Fibroblast of lung (primary cell): ENCODE results near the gene UPK3A. TPM values are rescaled to one million over a fixed set of nuclear protein-coding genes. Genes with fewer than 3 reads are reported as not detected.
A peak's percentile ranks its signal among the peaks of the same experiment; 100 is the strongest.

Source experiments
- DNase-seq, 2 donors: peaks; one replicate each; pipeline versions ENCODE4 v3.0.0 to v3.0.0-alpha.2; 2010; ENCODE audit warnings: low read depth in 2 of 2
- H2AFZ ChIP-seq: 2 replicates; pipeline ENCODE4 v1.5.1; 2012; ENCODE audit warnings: low read length, control low read depth, inconsistent platforms
- H3K27ac ChIP-seq: 2 replicates; pipeline ENCODE4 v1.5.1; 2011; ENCODE audit warnings: low read length, control low read depth; ENCODE audit not compliant: insufficient read depth
- H3K27me3 ChIP-seq: 2 replicates; pipeline ENCODE4 v1.5.1; 2011; ENCODE audit warnings: mild to moderate bottlenecking, low read length; ENCODE audit not compliant: control insufficient read depth, insufficient read depth
- H3K36me3 ChIP-seq: 2 replicates; pipeline ENCODE4 v1.5.1; 2011; ENCODE audit warnings: low read length; ENCODE audit not compliant: control insufficient read depth, insufficient read depth
- H3K4me1 ChIP-seq: 2 replicates; pipeline ENCODE4 v1.5.1; 2011; ENCODE audit warnings: low read length; ENCODE audit not compliant: control insufficient read depth, insufficient read depth; ENCODE audit errors: extremely low read depth
- H3K4me2 ChIP-seq: 2 replicates; pipeline ENCODE4 v1.5.1; 2011; ENCODE audit warnings: low read length, control low read depth; ENCODE audit not compliant: insufficient read depth; ENCODE audit errors: extremely low read depth
- H3K4me3 ChIP-seq, 4 experiments: fragments of 200-600 bp in 1 of 4; sonication (generic) in 1 of 4; replicated peaks in 1 of 4; 2 replicates each; pipeline ENCODE4 v1.5.1; 2011 to 2016; ENCODE audit warnings: low read length in 4 of 4, low read depth in 3 of 4, mild to moderate bottlenecking in 3 of 4, control low read depth in 2 of 4, inconsistent platforms in 1 of 4, mixed read lengths in 1 of 4; ENCODE audit not compliant: insufficient read depth in 1 of 4; ENCODE audit errors: control extremely low read depth in 1 of 4
- H3K79me2 ChIP-seq: 2 replicates; pipeline ENCODE4 v1.5.1; 2012; ENCODE audit warnings: mild to moderate bottlenecking, low read length, inconsistent platforms; ENCODE audit not compliant: control insufficient read depth, insufficient read depth
- H3K9ac ChIP-seq: 2 replicates; pipeline ENCODE4 v1.5.1; 2011; ENCODE audit warnings: mild to moderate bottlenecking, low read length, control low read depth; ENCODE audit not compliant: insufficient read depth
- H3K9me3 ChIP-seq: 2 replicates; pipeline ENCODE4 v1.5.1; 2012; ENCODE audit warnings: low read depth, low read length; ENCODE audit not compliant: control insufficient read depth, insufficient read depth
- H4K20me1 ChIP-seq: 2 replicates; pipeline ENCODE4 v1.5.1; 2011; ENCODE audit warnings: low read length; ENCODE audit not compliant: control insufficient read depth, insufficient read depth; ENCODE audit errors: extremely low read depth
- EZH2 ChIP-seq: IDR thresholded peaks from 2 replicates; pipeline ENCODE4 v1.5.1; 2012; ENCODE audit warnings: low read length, control low read depth, mild to moderate bottlenecking; ENCODE audit errors: missing control alignments
- polyA plus RNA-seq, 2 donors: library from polyadenylated mRNA; depleted of rRNA in 1 of 2; stranded (reverse) in 1 of 2; unstranded in 1 of 2; fragments of >200 nt; gene quantifications; 2 replicates each; pipeline ENCODE4 v1.2.1, GENCODE V29; 2011 to 2012; ENCODE audit warnings: missing spikeins in 1 of 2
- total RNA-seq: library from RNA; depleted of rRNA; stranded (reverse); fragments of >200 nt; gene quantifications from 2 replicates; pipeline ENCODE4 v1.2.1, GENCODE V29; 2014
- TF ChIP-seq, protein P1 (sequence below), 2 donors: IDR thresholded peaks in 1 of 2; conservative IDR thresholded peaks in 1 of 2; 1 replicate in 1 of 2; 2 replicates in 1 of 2; pipeline ENCODE4 v1.5.1; 2011 to 2012; ENCODE audit warnings: low read length in 2 of 2, control low read depth in 1 of 2, inconsistent platforms in 1 of 2, low read depth in 1 of 2, mild to moderate bottlenecking in 1 of 2

The UPK3A gene
- total and polyA plus RNA-seq, 2 donors (not counting 1 experiment from before 2014, with no cell fraction given), result not detected

DNA sequence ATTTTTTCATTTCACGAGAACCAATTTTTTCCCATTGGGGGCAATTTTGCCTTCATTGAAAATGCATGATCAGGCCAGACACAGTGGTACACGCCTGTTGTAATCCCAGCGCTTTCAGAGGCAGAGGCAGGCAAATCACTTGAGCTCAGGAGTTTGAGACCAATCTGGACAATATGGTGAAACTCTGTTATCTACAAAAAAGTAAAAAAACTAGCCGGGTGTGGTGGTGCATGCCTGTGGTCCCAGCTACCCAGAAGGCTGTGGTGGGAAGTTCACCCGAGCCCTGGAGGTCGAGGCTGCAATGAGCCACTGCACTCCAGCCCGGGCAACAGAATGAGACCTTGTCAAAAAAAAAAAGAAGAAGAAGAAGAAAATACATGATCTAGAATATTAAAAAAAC lies 19.2 kb upstream of the UPK3A start:
- peak in 1 of 2 donors; percentile 27 for DNase-seq
- H3K4me1 ChIP-seq, result peaks cover 4% of the 10 kb centered on the region
- H3K4me2 ChIP-seq, result no peak overlapping the region

DNA sequence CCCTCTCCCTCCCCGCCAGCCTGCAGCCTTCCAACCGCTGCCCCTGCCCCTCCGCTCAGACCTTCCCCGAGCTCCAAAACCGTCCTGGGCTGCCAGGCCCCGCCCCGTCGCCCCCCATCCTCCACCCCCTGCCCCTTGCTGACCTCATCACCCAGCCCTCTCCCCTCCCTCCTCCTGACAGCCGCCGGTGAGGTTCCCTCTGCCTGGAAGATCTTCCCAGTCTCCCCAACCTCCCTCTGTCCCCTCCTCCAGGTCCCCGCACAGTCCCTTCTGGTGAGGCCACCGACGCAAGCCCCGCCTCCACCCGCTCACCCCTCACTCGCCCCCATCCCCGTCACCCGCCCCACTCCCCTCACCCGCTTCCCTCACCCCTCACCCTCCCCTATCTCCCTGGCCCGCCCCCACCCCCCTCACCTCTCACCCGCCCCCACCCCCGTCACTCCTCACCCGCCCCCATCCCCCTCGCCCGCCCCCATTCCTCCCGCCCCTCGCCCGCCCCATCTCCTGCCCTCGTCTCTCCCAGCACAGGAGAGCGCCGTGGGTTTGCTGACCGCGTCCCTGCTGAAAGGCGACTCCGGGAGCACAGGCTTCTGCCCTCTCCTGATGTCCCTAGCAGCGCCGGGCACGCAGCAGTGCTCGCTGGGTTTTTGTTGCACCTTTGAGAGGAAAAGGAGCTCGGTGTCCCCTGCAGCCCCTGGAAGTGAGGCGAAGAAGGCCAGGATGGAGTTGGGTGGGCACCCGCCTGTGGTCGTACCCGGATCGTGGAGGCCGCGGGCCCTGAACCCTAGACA lies 16.4 kb upstream of the UPK3A start:
- Histone ChIP-seq H3K36me3 (no peaks in the 10 kb centered on the region), H3K27me3 (peaks cover 11% of the 10 kb centered on the region), H2AFZ (peak overlapping the region; percentile 44), H3K9me3 (no peaks in the 10 kb centered on the region), H3K27ac (no peak overlapping the region), H3K4me3 (peak overlapping the region; percentile 28 to 71 (median 66)), H3K9ac (no peak overlapping the region), H3K4me2 (peak overlapping the region; percentile 100), H4K20me1 (no peaks in the 10 kb centered on the region), H3K4me1 (peaks cover 4% of the 10 kb centered on the region), H3K79me2 (no peaks in the 10 kb centered on the region)
- TF ChIP-seq, protein P1, sequence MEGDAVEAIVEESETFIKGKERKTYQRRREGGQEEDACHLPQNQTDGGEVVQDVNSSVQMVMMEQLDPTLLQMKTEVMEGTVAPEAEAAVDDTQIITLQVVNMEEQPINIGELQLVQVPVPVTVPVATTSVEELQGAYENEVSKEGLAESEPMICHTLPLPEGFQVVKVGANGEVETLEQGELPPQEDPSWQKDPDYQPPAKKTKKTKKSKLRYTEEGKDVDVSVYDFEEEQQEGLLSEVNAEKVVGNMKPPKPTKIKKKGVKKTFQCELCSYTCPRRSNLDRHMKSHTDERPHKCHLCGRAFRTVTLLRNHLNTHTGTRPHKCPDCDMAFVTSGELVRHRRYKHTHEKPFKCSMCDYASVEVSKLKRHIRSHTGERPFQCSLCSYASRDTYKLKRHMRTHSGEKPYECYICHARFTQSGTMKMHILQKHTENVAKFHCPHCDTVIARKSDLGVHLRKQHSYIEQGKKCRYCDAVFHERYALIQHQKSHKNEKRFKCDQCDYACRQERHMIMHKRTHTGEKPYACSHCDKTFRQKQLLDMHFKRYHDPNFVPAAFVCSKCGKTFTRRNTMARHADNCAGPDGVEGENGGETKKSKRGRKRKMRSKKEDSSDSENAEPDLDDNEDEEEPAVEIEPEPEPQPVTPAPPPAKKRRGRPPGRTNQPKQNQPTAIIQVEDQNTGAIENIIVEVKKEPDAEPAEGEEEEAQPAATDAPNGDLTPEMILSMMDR (conservative IDR thresholded peaks at IDR 0.05 in 1 of 2, IDR thresholded peaks at IDR 0.05 in 1 of 2; ENCODE audit: low read depth in 1 of 2, low read length in 2 of 2), result no peak
- TF ChIP-seq EZH2, result no peak
- no peak for DNase-seq

More for the DNA sequence above, 19.2 kb upstream of the UPK3A start:
- Histone ChIP-seq H3K9me3 (no peaks in the 10 kb centered on the region), H3K27ac (no peak overlapping the region), H3K79me2 (no peaks in the 10 kb centered on the region), H3K27me3 (peaks cover 12% of the 10 kb centered on the region), H3K36me3 (no peaks in the 10 kb centered on the region), H4K20me1 (no peaks in the 10 kb centered on the region), H3K4me3 (no peak overlapping the region), H2AFZ (no peak overlapping the region), H3K9ac (no peak overlapping the region)
- TF ChIP-seq EZH2, result no peak
- TF ChIP-seq, protein P1 (conservative IDR thresholded peaks at IDR 0.05 in 1 of 2, IDR thresholded peaks at IDR 0.05 in 1 of 2; ENCODE audit: low read depth in 1 of 2, low read length in 2 of 2), result no peak

DNA sequence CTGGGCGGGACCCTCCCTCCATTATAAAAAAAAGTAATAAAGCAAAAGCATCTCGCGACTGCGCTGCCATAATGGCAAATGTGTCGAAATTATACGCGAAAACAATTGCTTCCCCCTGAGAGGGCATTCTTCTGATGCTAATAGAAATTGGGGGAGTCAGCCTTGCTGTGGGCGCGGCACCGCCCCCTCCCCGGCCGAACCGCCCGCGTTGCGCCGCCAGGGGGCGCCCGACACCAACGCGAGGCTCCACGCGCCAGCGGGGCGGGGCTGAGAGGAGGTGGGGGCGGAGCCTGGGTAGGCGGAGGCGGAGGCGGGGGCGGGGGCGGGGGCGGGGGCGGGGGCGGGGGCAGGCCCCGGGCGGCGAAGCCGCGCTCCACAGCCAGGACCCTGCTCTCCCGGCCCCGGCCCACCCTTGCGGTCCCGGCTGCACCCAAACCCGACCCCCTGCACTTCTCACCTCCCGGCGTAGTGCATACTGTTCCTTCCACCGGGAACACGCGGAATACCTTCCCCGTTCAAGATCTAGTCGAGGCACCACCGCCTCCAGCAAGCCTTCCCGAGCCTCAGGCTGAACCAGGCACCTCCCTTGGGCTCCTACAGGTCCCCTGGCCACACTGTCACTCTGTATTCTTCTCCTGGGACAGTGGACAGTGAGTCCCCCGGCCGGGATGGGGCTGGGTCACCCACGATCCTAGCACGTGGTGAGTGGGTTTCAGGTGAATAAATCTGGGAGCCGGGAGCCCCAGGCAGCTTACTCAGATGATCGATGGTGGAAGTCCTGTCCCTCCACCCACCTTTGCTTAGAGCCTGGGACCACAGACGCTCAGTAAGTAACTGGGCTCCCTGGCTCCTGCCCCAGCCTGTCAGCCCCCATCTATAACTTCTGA lies 15.5 kb upstream of the UPK3A start:
- TF ChIP-seq EZH2, result no peak
- TF ChIP-seq, protein P1 (conservative IDR thresholded peaks at IDR 0.05 in 1 of 2, IDR thresholded peaks at IDR 0.05 in 1 of 2; ENCODE audit: low read depth in 1 of 2, low read length in 2 of 2), result peak; percentile 40 to 80
- peak overlapping the region; percentile 83 for H2AFZ ChIP-seq
- peak overlapping the region; percentile 28 to 71 (median 66) for H3K4me3 ChIP-seq
- peaks cover 11% of the 10 kb centered on the region for H3K27me3 ChIP-seq
- peaks cover 4% of the 10 kb centered on the region for H3K4me1 ChIP-seq
- no peak overlapping the region for H3K9ac ChIP-seq
- DNase-seq, result peak; percentile 49 to 72
- no peaks in the 10 kb centered on the region for H3K9me3 ChIP-seq
- no peak overlapping the region for H3K27ac ChIP-seq
- peak overlapping the region; percentile 100 for H3K4me2 ChIP-seq
- H3K36me3 ChIP-seq, result no peaks in the 10 kb centered on the region
- H3K79me2 ChIP-seq, result no peaks in the 10 kb centered on the region
- no peaks in the 10 kb centered on the region for H4K20me1 ChIP-seq
